OCI-LY1 (cell line): ENCODE results near the gene DUOXA1.

ENCODE experiments used
- H2AFZ ChIP-seq: fragments of 200-600 bp; sonication (generic), shearing (Covaris generic); 2 replicates; pipeline ENCODE4 v1.6.0; 2014; ENCODE audit warnings: antibody characterized with exemption, mild to moderate bottlenecking, low read length
- H3F3A ChIP-seq: fragments of 200-600 bp; sonication (generic), shearing (Covaris generic); 2 replicates; pipeline ENCODE4 v1.6.0; 2014; ENCODE audit warnings: mild to moderate bottlenecking, antibody characterized with exemption, low read length, moderate library complexity; ENCODE audit not compliant: insufficient read depth
- H3K27ac ChIP-seq: fragments of 200-600 bp; sonication (generic); 2 replicates; pipeline ENCODE4 v1.5.1; 2014; ENCODE audit warnings: low read length, mixed run types, mild to moderate bottlenecking, low read depth; ENCODE audit not compliant: poor library complexity, severe bottlenecking
- H3K27me3 ChIP-seq: fragments of 200-600 bp; sonication (generic); 2 replicates; pipeline ENCODE4 v1.6.0; 2014; ENCODE audit warnings: antibody characterized with exemption, mild to moderate bottlenecking, low read length, moderate library complexity; ENCODE audit not compliant: insufficient read depth
- H3K36me3 ChIP-seq: fragments of 200-600 bp; sonication (generic); 2 replicates; pipeline ENCODE4 v1.6.1; 2014; ENCODE audit warnings: mild to moderate bottlenecking, antibody characterized with exemption, low read length, moderate library complexity, mixed read lengths; ENCODE audit not compliant: insufficient read depth
- H3K4me1 ChIP-seq: fragments of 200-600 bp; sonication (generic); 2 replicates; pipeline ENCODE4 v1.5.1; 2014; ENCODE audit warnings: mild to moderate bottlenecking, low read length, moderate library complexity; ENCODE audit not compliant: insufficient read depth, severe bottlenecking
- H3K4me2 ChIP-seq: fragments of 200-600 bp; sonication (generic), shearing (Covaris generic); 2 replicates; pipeline ENCODE4 v1.6.1; 2014; ENCODE audit warnings: low read length
- H3K4me3 ChIP-seq: fragments of 200-600 bp; sonication (generic); 2 replicates; pipeline ENCODE4 v1.5.1; 2014; ENCODE audit warnings: low read length, low read depth, mild to moderate bottlenecking, mixed read lengths; ENCODE audit not compliant: poor library complexity, severe bottlenecking
- H3K79me2 ChIP-seq: fragments of 200-600 bp; shearing (Covaris generic); 2 replicates; pipeline ENCODE4 v1.6.1; 2016; ENCODE audit warnings: mixed run types, low read length, mixed read lengths; ENCODE audit not compliant: insufficient read depth
- H3K9ac ChIP-seq: fragments of 200-600 bp; sonication (generic), shearing (Covaris generic); 2 replicates; pipeline ENCODE4 v1.6.1; 2014; ENCODE audit warnings: mild to moderate bottlenecking, low read length, mixed read lengths
- H3K9me2 ChIP-seq: fragments of 200-600 bp; sonication (generic), shearing (Covaris generic); 2 replicates; pipeline ENCODE4 v1.6.1; 2014; ENCODE audit warnings: low read depth, mild to moderate bottlenecking, low read length, mixed read lengths
- H3K9me3 ChIP-seq: fragments of 200-600 bp; shearing (Covaris generic); 2 replicates; pipeline ENCODE4 v1.6.1; 2014; ENCODE audit warnings: low read length, mixed read lengths
- H4K20me1 ChIP-seq: fragments of 200-600 bp; sonication (generic), shearing (Covaris generic); 2 replicates; pipeline ENCODE4 v1.6.0; 2016; ENCODE audit warnings: mild to moderate bottlenecking, low read length; ENCODE audit not compliant: insufficient read depth
- CTCF ChIP-seq: fragments of 200-600 bp; sonication (generic), shearing (Covaris generic); IDR thresholded peaks from 2 replicates; pipeline ENCODE4 v1.5.1; 2017; ENCODE audit warnings: mild to moderate bottlenecking, antibody characterized with exemption, low read length, moderate library complexity, mixed read lengths
- EZH2 ChIP-seq: fragments of 200-600 bp; sonication (generic), shearing (Covaris generic); IDR thresholded peaks from 2 replicates; pipeline ENCODE4 v1.8.0; 2017; ENCODE audit warnings: borderline replicate concordance, mixed run types, mild to moderate bottlenecking, antibody characterized with exemption, low read length, moderate library complexity, mixed read lengths

Gene DUOXA1

GRCh38 chr15:45118996-45119395 lies 10.7 kb downstream of the DUOXA1 start:
- Histone ChIP-seq H2AFZ (no peak overlapping the region), H3K79me2 (no peaks in the 10 kb centered on the region), H3K4me1 (peaks cover 10% of the 10 kb centered on the region), H3K4me2 (no peak overlapping the region), H3F3A (no peaks in the 10 kb centered on the region), H3K9me3 (no peaks in the 10 kb centered on the region), H3K27me3 (no peaks in the 10 kb centered on the region), H3K9me2 (no peaks in the 10 kb centered on the region), H3K4me3 (no peak overlapping the region), H4K20me1 (no peaks in the 10 kb centered on the region), H3K27ac (no peak overlapping the region), H3K9ac (no peak overlapping the region), H3K36me3 (no peaks in the 10 kb centered on the region)
- TF ChIP-seq CTCF (no peak), EZH2 (no peak)

GRCh38 chr15:45118131-45118588 lies 11.5 kb downstream of the DUOXA1 start:
- TF ChIP-seq EZH2 (no peak), CTCF (peak; percentile 100)
- Histone ChIP-seq H3F3A (no peaks in the 10 kb centered on the region), H3K36me3 (no peaks in the 10 kb centered on the region), H4K20me1 (no peaks in the 10 kb centered on the region), H2AFZ (no peak overlapping the region), H3K9me3 (no peaks in the 10 kb centered on the region), H3K79me2 (no peaks in the 10 kb centered on the region), H3K4me2 (no peak overlapping the region), H3K9me2 (no peaks in the 10 kb centered on the region), H3K27me3 (no peaks in the 10 kb centered on the region), H3K9ac (no peak overlapping the region), H3K4me3 (no peak overlapping the region), H3K27ac (no peak overlapping the region), H3K4me1 (peaks cover 14% of the 10 kb centered on the region)

- no peaks in the 10 kb centered on the region for H3K36me3 ChIP-seq
- no peaks in the 10 kb centered on the region for H3K27me3 ChIP-seq
- no peak overlapping the region for H3K9ac ChIP-seq
- no peak overlapping the region for H3K4me2 ChIP-seq
- no peak overlapping the region for H3K4me3 ChIP-seq
- no peak overlapping the region for H2AFZ ChIP-seq
- H3F3A ChIP-seq, result no peaks in the 10 kb centered on the region
- H3K9me3 ChIP-seq, result no peaks in the 10 kb centered on the region
- H3K27ac ChIP-seq, result no peak overlapping the region
- peaks cover 14% of the 10 kb centered on the region for H3K4me1 ChIP-seq
- no peaks in the 10 kb centered on the region for H4K20me1 ChIP-seq
- H3K9me2 ChIP-seq, result no peaks in the 10 kb centered on the region
- TF ChIP-seq CTCF (no peak), EZH2 (no peak)
- no peaks in the 10 kb centered on the region for H3K79me2 ChIP-seq
Measured at GRCh38 chr15:45117308-45118130, 12.2 kb downstream of the DUOXA1 start.
